HG02678 (cell line): ENCODE results near the gene APOL2.
"Not testable (repeated sequence)": the region's sequence is repeated elsewhere in the genome, so short reads cannot be mapped to it uniquely, and the experiment has no call there.

Experiments used
- ATAC-seq: cut with Tn5 transposase; IDR thresholded peaks from one replicate; pipeline ENCODE4 v1.9.1; 2021; ENCODE audit warnings: mild to moderate bottlenecking, moderate library complexity; ENCODE audit not compliant: unreplicated experiment

Gene APOL2

DNA sequence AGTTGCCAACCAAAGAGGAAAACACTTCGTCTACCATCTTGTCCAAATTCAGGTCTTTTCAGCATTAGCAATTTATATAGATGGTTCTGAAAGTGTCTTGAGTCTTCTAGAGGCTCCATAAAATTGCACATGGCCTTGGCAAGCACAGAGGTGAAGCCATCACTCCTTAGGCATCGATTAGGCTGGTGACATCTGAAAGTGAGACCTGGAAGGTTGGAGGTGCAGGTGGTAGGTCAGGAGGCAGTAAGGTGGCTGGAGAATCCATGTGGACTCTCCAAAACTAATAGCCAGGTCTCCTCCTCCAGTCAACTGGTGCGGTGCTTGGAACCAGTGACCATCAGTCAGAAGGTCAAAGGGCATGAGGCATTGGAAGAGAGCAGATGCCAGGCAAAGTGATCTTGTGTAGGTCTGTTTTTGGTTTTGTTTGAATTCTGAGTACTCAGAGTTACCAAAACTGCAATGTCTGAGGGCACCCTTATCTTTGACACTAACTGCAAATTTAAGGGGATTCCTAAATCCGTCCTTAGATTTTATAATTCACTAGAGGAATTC lies 6.6 kb upstream of the APOL2 start:
- ATAC-seq: no peak

DNA sequence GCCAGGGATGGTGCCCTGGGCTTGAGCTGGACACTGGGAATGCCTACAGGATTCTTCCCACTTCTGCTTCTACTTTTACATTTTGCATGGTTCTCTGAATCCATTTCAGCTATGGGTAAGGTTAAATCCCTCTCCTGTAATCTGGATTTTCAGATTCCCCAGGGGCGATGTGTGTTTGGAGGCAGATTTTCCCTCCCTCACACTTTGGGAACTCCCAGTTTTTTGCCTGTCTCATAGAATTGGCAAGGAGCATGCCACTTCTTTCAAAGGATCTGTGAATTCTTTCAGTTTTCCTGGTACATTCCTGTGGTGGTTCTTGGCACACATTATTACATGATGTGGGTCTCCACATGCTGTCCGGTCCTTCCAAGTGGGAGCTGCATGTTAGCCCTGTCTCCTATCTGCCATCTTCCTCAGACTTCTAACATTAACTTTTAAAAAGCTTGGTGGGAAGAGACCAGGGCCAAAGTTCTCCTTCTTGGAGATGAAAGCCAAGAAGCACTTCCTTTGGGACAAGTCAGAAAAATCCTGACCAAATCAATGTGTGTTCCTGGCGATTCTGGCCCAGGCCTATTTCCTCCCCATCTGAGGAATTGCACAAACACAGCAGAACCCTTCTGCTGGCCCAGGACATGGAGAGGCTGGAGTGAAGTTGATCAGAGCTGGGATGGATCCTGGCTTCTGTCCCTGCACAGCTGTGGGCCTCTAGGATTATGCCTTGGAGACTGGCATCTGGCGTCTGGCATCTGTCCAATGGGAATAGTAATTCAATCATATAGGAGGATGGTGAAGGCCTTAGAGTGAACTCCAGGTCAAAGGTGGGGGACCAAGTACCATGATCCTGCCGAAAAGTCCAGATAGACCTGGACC lies 5.4 kb upstream of the APOL2 start:
- no peak for ATAC-seq

DNA sequence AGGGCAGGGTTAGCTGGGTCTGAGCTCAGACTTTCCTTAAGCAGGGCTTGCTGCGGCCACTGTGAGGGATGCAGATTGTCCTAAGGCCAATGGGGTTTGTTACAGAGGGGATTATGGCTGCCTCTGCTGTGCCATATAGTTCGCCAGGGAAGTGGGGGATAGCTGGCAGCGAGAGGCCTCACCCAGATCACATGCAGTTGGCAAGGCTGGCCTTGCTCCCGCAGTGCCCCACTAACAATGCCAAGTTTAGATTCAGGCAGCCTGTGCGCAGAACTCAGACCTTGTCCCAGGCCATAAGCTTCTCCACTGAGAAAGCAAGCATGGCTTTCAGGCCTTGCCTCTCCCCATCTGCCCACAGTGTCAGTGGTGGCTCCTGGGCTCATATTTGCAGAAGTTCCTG lies 4.7 kb upstream of the APOL2 start:
- no peak for ATAC-seq

DNA sequence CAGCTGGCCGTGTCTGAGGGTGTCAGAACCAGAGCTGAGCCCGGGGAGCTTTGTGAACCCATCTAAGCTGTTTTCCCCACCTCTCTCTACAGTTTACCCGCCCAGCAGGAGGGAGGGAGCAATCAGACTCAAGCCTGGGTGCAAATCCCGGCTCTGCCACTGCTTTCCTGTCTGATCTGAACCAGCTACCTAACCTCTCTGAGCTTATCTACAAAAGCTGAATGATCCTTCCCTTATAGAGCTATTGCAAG lies 252 bp downstream of the APOL2 start:
- peak; percentile 25 for ATAC-seq

DNA sequence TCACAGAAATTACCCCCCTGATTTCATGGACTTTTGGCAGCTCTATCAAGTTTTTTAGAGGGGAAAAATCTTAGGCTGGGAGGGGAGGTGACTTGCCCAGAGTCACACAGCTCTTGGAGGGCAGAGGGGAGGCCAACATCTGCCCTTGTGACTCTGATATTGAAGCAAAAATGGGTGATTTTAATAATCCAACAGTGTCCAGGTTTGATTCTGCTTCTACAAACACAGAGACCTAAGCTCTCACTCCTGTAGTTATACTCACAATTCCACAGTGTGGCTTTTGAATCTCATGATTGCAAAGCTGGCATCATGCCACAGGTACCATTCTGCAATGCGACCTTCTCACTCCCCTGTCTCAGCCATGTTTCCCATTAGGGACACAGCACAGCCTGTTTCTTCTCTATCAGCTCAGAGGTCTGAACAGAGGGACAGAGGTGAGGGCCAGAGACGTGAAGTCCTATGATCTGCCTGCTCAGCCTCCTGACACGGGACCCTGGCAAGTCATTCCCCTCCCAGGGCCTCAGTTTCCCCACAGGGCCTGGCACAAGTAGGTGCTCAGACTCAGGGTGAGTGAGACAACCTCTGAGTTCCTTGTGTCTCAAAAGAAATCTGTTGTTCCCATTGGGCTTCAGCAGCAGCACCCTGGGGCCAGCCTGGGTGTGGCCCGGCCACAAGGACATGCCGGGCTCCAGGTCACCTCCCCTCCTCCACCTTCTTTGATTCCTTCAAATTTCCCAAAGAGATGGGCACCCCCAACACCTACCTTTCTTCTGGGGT lies 766 bp downstream of the APOL2 start:
- no peak for ATAC-seq

DNA sequence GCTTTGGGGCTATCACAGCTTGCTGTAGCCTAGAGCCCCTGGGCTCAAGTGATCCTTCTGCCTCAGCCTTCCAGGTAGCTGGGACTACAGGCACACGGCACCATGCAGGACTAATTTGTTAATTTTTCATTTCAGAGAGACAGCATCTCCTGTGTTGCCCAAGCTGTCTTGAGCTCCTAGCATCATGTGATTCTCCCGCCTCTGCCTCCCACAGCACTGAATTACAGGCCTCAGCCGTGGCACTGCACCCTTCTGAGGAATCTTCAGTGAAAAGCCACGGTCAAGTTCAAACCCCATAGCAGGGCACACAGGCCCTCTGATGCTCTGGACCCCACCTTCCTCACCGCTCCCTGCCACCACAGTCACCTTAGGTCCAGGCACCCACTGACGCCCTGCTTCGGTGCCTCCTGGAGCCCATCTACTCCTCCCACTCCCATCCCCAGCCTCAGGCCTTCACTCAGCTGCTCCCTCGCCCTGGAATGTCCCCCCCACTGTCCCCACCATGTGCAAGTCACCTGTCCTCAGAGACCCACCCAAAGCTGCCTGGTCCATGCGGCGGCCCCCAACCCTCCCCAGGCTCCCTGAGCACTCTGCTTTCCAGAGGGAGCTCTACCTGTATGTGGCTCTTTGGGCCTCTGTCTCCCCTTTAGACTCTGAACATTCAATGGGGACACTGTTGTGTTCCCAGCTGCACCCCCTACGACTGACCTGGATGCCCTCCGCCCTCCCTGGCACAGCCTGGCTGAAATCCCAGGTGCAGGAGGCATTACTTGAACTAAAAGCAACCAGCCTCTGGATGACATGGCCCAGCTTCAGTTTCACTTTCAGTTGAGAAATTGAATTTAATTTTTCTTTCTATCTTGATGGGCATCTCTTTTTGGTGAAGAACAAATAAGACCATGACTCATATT lies 1.6 kb downstream of the APOL2 start:
- ATAC-seq: no peak

DNA sequence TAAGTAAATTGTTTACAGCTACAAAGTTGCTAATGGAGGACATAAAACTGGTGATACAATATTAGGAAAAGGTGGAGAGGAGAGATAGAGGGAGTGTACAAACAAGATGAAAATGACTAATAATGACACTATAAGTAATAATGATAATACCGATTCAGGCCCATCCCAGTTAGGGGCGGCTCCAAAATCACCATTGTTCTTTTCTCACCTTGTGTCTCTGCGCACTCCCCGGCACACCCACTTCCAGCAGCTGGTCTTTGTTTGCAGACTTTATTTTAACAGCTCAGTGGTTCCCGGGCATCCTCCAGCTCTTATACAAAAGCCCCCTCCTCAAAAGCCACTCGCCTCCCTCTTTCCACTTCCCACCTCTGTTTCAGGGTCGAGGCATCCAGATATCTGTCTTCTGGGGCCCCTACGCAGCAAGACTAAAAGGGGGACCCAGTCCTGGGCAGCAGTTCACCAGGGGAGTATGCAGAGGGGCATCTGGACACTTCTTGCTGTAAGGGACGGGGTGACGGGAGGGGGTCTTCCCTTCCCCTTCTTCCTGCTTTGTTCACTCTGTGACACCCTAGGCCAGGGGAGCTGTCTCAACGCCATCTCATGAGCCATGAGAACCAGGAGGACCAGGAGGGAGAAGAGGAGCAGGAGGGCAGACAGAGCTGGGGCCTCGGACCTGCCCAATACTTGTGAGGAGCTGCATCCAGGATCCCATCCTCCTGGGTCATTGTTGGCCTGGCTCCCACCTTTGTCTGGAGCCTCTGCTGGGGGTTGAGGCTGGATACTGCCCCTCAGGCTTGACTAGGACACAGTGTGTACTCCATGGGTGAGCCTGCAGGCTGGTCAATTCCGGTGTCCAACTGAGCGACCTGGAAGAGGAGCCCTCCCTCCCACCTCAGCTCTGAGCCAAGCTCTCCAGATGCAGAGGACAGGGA lies 2.7 kb downstream of the APOL2 start:
- ATAC-seq: no peak

DNA sequence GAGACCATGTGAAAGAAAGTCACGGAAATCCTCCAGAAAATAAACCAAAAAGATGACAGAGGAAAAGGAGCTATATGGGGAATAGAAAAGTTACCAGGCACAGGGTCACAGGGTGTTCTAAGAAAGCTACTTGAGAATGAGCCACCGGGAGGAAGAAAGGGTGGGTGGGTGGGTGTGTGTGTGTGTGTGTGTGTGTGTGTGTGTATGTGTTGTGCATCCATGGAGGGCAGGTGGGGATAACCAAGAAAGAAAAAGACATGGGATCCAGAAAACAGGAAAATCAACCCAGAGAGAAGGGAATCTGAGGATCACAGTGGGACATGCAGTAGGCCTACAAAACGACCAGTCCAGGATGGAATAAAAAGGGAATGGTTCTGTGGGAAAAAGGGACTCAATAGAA lies 3.7 kb downstream of the APOL2 start:
- ATAC-seq: no peak

DNA sequence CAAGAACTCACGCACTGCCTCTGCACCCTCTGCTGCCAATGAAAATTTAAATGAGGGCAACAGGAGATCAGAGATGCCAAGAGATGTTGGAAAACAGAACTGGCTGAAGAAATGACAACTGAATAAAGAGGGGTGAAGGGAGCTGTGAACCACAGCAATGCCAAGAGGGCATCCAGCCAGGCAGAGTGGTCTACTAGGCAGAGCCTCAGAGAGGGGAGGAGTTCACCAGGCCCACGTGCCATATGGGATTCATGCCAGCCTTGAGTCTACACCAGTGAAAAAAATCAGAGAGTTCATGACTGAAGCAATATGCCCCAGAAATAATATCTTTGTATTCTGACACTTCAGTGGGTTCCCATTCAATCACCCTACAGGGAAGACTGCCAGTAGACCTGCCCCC lies 4.4 kb downstream of the APOL2 start:
- ATAC-seq: no peak

DNA sequence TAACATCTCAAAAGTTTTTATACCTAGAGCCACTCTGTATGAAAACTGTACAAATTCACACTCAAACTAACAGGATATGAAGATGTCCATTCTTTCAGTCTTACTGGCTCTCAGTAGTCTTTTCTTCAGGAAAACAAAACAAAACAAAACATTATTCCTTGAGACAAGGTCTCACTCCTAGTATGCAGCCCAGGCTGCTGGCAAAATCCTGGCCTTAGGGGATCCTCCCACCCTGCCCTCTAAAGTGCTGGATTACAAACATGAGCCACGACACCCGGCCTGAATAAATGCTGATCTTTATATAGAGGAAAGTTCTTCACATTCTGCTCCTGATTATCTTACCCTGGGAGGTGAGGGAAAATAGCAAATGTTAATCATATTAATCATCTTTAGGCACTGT lies 5.1 kb downstream of the APOL2 start:
- ATAC-seq: no peak

DNA sequence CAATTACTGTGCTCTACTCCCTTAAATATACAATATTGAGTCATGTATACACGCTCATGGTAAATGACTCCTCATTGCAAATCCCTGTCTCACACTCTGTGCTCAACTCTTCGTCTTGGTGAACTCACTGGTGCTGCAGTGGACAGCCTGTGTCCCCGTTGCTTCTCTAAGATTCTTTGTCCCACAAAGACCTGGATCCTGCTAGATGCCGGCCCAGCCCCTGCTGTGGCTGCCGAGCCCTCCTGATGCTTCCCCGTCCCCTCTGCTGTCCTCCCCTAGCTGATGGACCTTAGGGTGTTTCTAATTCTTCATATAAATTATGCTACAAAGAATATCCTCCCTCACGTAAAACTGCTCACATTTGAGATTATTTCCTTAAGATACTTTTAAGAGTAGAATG lies 5.5 kb downstream of the APOL2 start:
- no peak for ATAC-seq

DNA sequence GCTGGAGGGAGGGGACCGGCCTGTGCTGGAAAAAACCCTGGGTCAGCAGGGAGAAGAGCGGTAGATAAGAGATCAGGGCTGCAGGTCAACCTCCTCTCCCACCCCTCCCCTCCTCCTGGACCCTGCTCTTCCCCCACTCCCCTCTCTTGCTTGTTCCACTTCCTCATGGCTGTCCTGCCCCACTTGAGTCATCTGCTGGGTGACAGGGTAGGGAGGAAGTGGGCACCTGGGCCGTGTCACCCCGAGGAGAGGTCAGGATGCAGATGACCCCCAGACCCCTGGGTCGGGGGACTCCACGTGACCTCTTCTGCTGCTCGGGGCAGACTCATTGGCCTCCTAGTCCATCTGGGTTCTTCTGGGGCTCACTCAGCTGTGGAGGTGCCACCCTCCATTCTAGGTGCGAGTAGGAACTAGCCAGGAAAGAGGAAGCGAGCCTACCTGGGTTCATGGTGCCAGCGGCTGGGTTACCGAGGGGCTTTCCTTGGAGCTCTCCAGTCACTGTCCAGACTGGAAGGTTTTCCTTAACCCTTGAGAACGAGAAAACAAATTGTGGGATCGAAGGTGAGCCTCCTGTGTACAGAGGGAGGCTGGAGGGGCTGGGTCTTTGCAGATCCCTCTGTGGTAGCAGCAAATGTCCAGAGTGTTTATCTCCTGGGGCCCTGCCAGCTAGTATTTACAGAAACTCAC lies 6.5 kb downstream of the APOL2 start:
- ATAC-seq: no peak

DNA sequence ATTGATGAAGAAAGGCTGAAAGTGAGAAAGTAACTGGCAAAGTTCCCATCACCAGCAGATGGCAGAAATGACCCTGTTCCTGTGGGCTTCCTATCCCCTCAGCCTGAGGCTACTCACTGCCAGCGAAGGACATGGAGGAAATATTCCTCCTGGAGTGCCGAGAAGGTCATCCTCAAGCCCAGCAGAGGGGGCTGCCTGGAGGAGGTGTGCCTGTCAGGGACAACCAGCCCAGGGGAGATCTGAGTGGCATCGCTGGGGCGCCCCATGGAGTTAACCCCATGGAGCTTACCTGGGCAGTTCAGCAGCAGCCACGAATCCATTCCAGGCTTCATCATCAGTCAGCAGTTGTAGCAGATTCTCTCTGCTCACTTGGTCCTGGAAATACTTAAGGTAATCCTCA lies 8.3 kb downstream of the APOL2 start:
- ATAC-seq: not testable (repeated sequence)

DNA sequence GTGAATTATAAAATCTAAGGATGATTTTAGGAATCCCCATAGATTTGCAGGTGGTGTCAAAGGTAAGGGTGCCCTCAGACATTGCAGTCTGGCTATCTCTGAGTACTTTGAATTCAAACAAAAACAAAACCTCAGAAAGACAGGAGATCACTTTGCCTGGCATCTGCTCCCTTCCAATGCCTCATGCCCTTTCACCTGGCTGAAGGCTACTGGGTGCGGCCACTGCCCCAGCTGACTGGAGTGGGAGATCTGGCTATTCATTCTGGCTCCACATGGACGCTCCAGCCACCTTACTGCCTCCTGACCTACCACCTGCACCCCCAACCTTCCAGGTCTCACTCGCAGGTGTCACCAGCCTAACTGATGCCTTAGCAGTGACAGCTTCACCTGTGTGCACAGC lies 9.7 kb downstream of the APOL2 start:
- ATAC-seq: not testable (repeated sequence)

DNA sequence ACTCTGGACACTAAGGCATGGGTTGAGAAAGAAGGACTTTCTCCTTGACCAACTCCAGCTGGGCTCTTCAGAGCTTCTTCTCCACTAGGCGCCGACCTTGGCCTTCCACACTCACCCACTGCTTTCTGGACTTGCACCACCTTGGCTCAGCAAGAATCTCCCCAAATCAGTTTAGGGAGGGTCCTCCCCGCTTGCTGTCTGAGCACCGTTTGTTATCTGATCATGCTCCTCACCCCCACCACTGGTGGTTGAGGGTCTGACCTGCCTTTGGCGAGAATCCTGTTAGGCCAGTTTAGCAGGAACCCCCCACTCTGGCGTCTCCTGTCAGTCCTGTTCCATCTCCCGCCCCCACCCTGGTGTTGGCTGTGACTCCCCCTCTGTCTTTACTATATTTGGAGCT lies 10.4 kb downstream of the APOL2 start:
- ATAC-seq: no peak

DNA sequence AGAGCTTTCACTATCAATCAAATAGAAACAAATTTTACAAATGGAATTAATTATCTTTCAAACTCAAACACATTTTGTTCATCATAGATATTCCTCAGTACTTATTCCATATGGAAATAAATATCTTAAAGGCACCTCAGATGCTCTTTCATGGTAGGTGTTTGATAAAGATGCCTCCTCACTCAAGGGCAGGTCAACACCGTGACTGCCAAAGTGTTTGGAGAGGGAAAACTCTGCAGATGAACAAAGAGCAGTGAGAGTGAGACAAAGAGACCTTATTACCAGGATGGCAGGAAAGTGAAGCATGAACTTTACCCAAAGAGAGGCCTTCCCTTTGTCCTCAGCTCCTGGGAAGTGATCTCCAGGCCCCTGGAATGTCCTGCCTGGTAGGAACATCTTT lies 11.0 kb downstream of the APOL2 start:
- ATAC-seq: not testable (repeated sequence)

DNA sequence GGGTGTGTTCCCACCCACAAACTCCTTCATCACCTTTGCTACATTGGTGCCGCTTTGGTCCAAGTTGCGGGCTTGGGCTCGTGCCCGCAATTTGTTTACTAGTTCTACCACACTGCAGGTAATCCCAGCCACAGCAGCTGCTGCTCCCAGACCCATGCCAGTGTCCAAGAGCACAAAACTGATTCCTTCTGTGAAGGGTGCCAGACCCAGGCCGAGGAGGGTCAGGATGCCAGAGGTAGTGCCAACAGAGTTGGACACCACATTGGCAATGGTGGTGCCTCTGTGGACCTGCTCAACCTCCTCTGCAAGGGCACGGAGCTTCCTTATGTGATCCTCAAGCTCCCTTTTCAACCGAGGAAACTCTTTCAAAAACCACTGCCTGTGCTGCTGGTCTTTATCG lies 11.5 kb downstream of the APOL2 start:
- no peak for ATAC-seq

DNA sequence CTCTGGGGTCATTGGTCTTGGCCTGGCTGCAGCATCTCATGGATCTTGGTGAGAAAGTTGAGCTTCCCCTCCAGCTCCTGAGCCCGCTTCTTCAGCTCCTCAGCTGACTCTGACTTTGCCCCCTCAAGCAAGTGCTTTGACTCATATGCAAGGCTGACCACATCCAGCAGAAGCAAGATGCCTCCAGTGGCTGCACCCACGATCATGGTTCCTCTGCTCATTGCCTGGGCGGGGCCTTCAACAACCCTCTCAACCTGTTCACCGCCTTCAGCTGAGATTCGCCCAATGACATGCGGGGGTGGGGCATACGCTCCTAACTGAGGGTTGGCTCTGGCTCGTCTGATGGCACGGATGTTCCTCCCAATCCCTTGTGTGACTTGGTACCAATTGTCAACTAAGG lies 11.9 kb downstream of the APOL2 start:
- ATAC-seq: no peak

DNA sequence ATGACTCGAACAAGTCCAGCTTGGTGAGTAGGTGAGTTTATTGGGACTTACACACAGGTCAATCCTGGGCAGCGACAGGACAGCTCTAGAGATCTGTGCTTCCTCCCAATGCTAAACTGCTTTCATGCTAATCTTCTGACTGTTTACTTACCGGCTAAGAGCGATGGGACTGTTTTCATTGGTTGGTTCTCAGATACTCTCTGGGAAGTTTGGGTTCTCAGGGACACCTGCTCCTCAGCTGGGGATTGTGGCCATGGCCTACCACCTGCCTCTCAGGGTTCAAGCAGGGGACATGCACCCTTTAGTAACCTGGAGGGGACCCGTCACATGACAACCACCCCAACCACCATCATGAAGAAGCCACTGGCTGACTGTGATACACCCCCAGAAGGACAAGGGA lies 13.1 kb downstream of the APOL2 start:
- no peak for ATAC-seq
